HG03442 (cell line): ENCODE measurements around the gene KCNMB2.

Source experiments
- ATAC-seq: cut with Tn5 transposase; IDR thresholded peaks from one replicate; pipeline ENCODE4 v1.9.1; 2021; ENCODE audit warnings: mild to moderate bottlenecking, moderate library complexity; ENCODE audit not compliant: unreplicated experiment

The KCNMB2 gene

GRCh38 chr3:178748874-178749273 lies 212.6 kb downstream of the KCNMB2 start:
- no peak for ATAC-seq

- ATAC-seq = no peak
Measured at GRCh38 chr3:178749471-178749870, 213.2 kb downstream of the KCNMB2 start.

- no peak for ATAC-seq
Measured at GRCh38 chr3:178750639-178751300, 214.5 kb downstream of the KCNMB2 start.

- no peak for ATAC-seq
Measured at GRCh38 chr3:178752843-178753242, 216.6 kb downstream of the KCNMB2 start.

GRCh38 chr3:178754852-178755510 lies 218.7 kb downstream of the KCNMB2 start:
- no peak for ATAC-seq

GRCh38 chr3:178761024-178761423 lies 224.8 kb downstream of the KCNMB2 start:
- ATAC-seq = no peak

- ATAC-seq = no peak
Measured at GRCh38 chr3:178761461-178761860, 225.2 kb downstream of the KCNMB2 start.

- no peak for ATAC-seq
Measured at GRCh38 chr3:178762385-178762784, 226.1 kb downstream of the KCNMB2 start.

- ATAC-seq = no peak
Measured at GRCh38 chr3:178765472-178765871, 229.2 kb downstream of the KCNMB2 start.

GRCh38 chr3:178767581-178767980 lies 231.3 kb downstream of the KCNMB2 start:
- no peak for ATAC-seq

- peak; percentile 72 for ATAC-seq
Measured at GRCh38 chr3:178768072-178768864, 232.0 kb downstream of the KCNMB2 start.

- ATAC-seq = no peak
Measured at GRCh38 chr3:178771511-178771910, 235.3 kb downstream of the KCNMB2 start.

- no peak for ATAC-seq
Measured at GRCh38 chr3:178772746-178773145, 236.5 kb downstream of the KCNMB2 start.

- ATAC-seq = no peak
Measured at GRCh38 chr3:178773358-178773757, 237.1 kb downstream of the KCNMB2 start.

- peak; percentile 90 for ATAC-seq
Measured at GRCh38 chr3:178777718-178778411, 241.6 kb downstream of the KCNMB2 start.

- no peak for ATAC-seq
Measured at GRCh38 chr3:178778589-178778988, 242.4 kb downstream of the KCNMB2 start.

GRCh38 chr3:178785961-178786360 lies 249.7 kb downstream of the KCNMB2 start:
- ATAC-seq = no peak

GRCh38 chr3:178787960-178788359 lies 251.7 kb downstream of the KCNMB2 start:
- no peak for ATAC-seq

GRCh38 chr3:178794711-178795110 lies 258.5 kb downstream of the KCNMB2 start:
- no peak for ATAC-seq

- ATAC-seq = no peak
Measured at GRCh38 chr3:178795349-178795748, 259.1 kb downstream of the KCNMB2 start.

GRCh38 chr3:178802259-178802658 lies 266.0 kb downstream of the KCNMB2 start:
- no peak for ATAC-seq
